ENCODE measurements around the gene CD2. TPM values are rescaled to one million over a fixed set of nuclear protein-coding genes. Genes with fewer than 3 reads are reported as not detected.

CD2 gene
- total and polyA plus RNA-seq, 2 donors (not counting 3 experiments of a cell fraction or from before 2014, with no cell fraction given), result not detected

DNA sequence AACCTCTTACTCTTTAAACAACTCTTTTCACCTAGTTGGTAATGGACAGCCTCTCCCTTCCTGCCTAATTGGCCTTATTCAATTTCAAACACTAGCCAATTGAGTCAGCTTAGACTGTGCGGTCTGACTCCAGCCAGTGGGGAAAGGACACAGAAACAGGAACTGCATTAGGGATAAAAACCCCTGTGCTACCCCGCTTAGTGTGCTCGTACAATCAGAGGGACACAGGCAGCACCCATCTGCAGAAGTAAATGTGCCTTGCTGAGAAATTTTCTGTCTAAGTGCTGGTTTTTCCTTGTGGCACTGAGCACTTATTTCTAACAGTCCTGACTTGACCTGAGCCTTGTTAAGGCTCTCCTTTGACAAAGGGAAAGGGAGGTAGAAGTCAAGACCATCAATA is 6.0 kb upstream of the CD2 start:
- DNase-seq (ENCODE audit: low read depth, low spot score) (no peak), FAIRE-seq (no peak)
- H3K9me1 ChIP-seq (replicated peaks; ENCODE audit: control insufficient read depth, extremely low read depth, insufficient read depth, low read length), result no peaks in the 10 kb centered on the region
- no peaks in the 10 kb centered on the region for H3K9me3 ChIP-seq (replicated peaks; ENCODE audit: control insufficient read depth, insufficient read depth, low read length)
- no peaks in the 10 kb centered on the region for H3K4me1 ChIP-seq (ENCODE audit: control insufficient read depth, extremely low read depth, insufficient read depth, low read length)
- TF ChIP-seq MYC (IDR thresholded peaks at IDR 0.05; ENCODE audit: low read depth, low read length) (no peak), EZH2 (IDR thresholded peaks at IDR 0.05; ENCODE audit: borderline replicate concordance, low read depth, low read length, severe bottlenecking) (no peak)
- TF ChIP-seq, protein P1, sequence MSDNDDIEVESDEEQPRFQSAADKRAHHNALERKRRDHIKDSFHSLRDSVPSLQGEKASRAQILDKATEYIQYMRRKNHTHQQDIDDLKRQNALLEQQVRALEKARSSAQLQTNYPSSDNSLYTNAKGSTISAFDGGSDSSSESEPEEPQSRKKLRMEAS (IDR thresholded peaks at IDR 0.05; ENCODE audit: insufficient read depth, insufficient read length), result no peak
- POLR2A ChIA-PET, result no interaction called here
- no peak overlapping the region for H3K9ac ChIP-seq (replicated peaks; ENCODE audit: extremely low read depth, insufficient read depth, low read length)
- H3K36me3 ChIP-seq (ENCODE audit: control insufficient read depth in 2 of 2, extremely low read depth in 1 of 2, insufficient read depth in 2 of 2, low read length in 2 of 2), result no peaks in the 10 kb centered on the region
- H4K20me1 ChIP-seq (replicated peaks; ENCODE audit: control insufficient read depth, extremely low read depth, insufficient read depth, low read length), result no peaks in the 10 kb centered on the region
- no peak overlapping the region for H3K4me2 ChIP-seq (ENCODE audit: insufficient read depth, low read length)
- no TSS peak for BruUV-seq (replicated peaks)
- CTCF ChIA-PET, result interaction anchor here (1.3 to 1.8 kb wide), 2 partner anchors 10 to 11 kb away, joined by 5 to 8 read pairs; no protein-coding TSS in a partner anchor
- no peaks in the 10 kb centered on the region for H3K79me2 ChIP-seq (ENCODE audit: control insufficient read depth, insufficient read depth, low read length)
- dilution Hi-C loops (cut with MboI; ENCODE audit: extremely low pct_ligation_motif_present, low sequenced_read_pairs), result no loop called here
- H3K27ac ChIP-seq (ENCODE audit: insufficient read depth, low read depth, low read length), result no peak overlapping the region
- intact Hi-C loops (cut with micrococcal nuclease), result no loop called here
- H2AFZ ChIP-seq (ENCODE audit: low read depth, low read length), result no peak overlapping the region
- no peak overlapping the region for H3K4me3 ChIP-seq (replicated peaks in 1 of 3; ENCODE audit: insufficient read depth in 1 of 3, low read depth in 1 of 3, low read length in 3 of 3)
- H3K27me3 ChIP-seq (ENCODE audit: control insufficient read depth in 2 of 2, insufficient read depth in 2 of 2, low read length in 2 of 2), result no peaks in the 10 kb centered on the region

DNA sequence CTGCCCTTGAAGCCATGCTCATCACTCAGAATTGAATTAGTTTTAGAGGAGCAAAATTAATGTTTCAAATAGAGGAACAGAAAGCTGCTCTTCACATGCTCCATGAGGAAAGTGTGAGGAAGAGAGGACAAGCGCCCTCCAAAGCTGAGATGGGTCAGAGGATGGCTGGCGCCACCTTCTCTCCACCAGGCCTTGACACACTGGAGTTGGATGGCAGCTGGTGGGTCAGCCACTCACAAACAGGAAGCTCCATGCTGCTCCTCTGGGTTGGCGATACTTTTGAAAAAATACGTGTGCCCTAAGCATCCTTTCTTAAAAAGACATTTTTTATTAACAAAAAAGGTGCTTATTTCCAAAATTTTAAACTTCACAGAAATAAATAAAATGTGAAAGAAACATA is 3.1 kb upstream of the CD2 start:
- no peaks in the 10 kb centered on the region for H3K27me3 ChIP-seq (ENCODE audit: control insufficient read depth in 2 of 2, insufficient read depth in 2 of 2, low read length in 2 of 2)
- POLR2A ChIA-PET, result no interaction called here
- CTCF ChIA-PET, result interaction anchor here (1.1 to 2.2 kb wide), 2 partner anchors 13 to 14 kb away, joined by 5 to 6 read pairs; no protein-coding TSS in a partner anchor
- no peak overlapping the region for H2AFZ ChIP-seq (ENCODE audit: low read depth, low read length)
- H3K4me2 ChIP-seq (ENCODE audit: insufficient read depth, low read length), result no peak overlapping the region
- no peak overlapping the region for H3K4me3 ChIP-seq (replicated peaks in 1 of 3; ENCODE audit: insufficient read depth in 1 of 3, low read depth in 1 of 3, low read length in 3 of 3)
- H3K9me1 ChIP-seq (replicated peaks; ENCODE audit: control insufficient read depth, extremely low read depth, insufficient read depth, low read length), result no peaks in the 10 kb centered on the region
- dilution Hi-C loops (cut with MboI; ENCODE audit: extremely low pct_ligation_motif_present, low sequenced_read_pairs) (no loop called here), intact Hi-C loops (cut with micrococcal nuclease) (no loop called here)
- H4K20me1 ChIP-seq (replicated peaks; ENCODE audit: control insufficient read depth, extremely low read depth, insufficient read depth, low read length), result no peaks in the 10 kb centered on the region
- DNase-seq (ENCODE audit: low read depth, low spot score), result no peak
- H3K9ac ChIP-seq (replicated peaks; ENCODE audit: extremely low read depth, insufficient read depth, low read length), result no peak overlapping the region
- H3K79me2 ChIP-seq (ENCODE audit: control insufficient read depth, insufficient read depth, low read length), result no peaks in the 10 kb centered on the region
- H3K4me1 ChIP-seq (ENCODE audit: control insufficient read depth, extremely low read depth, insufficient read depth, low read length), result no peaks in the 10 kb centered on the region
- H3K36me3 ChIP-seq (ENCODE audit: control insufficient read depth in 2 of 2, extremely low read depth in 1 of 2, insufficient read depth in 2 of 2, low read length in 2 of 2), result no peaks in the 10 kb centered on the region
- TF ChIP-seq EZH2 (IDR thresholded peaks at IDR 0.05; ENCODE audit: borderline replicate concordance, low read depth, low read length, severe bottlenecking) (no peak), JUN (IDR thresholded peaks at IDR 0.05; ENCODE audit: borderline replicate concordance, insufficient read depth, insufficient read length, low read depth) (no peak), GATA2 (IDR thresholded peaks at IDR 0.05; ENCODE audit: insufficient read depth, insufficient read length, low read depth, low read length) (no peak), MYC (IDR thresholded peaks at IDR 0.05; ENCODE audit: low read depth, low read length) (no peak), FOS (IDR thresholded peaks at IDR 0.05; ENCODE audit: borderline replicate concordance, insufficient read depth, low read length) (no peak), POLR2A (IDR thresholded peaks at IDR 0.05; ENCODE audit: low read depth, low read length) (no peak), POLR2AphosphoS5 (IDR thresholded peaks at IDR 0.05; ENCODE audit: insufficient read depth, low read depth, low read length) (no peak)
- TF ChIP-seq, protein P2, sequence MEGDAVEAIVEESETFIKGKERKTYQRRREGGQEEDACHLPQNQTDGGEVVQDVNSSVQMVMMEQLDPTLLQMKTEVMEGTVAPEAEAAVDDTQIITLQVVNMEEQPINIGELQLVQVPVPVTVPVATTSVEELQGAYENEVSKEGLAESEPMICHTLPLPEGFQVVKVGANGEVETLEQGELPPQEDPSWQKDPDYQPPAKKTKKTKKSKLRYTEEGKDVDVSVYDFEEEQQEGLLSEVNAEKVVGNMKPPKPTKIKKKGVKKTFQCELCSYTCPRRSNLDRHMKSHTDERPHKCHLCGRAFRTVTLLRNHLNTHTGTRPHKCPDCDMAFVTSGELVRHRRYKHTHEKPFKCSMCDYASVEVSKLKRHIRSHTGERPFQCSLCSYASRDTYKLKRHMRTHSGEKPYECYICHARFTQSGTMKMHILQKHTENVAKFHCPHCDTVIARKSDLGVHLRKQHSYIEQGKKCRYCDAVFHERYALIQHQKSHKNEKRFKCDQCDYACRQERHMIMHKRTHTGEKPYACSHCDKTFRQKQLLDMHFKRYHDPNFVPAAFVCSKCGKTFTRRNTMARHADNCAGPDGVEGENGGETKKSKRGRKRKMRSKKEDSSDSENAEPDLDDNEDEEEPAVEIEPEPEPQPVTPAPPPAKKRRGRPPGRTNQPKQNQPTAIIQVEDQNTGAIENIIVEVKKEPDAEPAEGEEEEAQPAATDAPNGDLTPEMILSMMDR (IDR thresholded peaks at IDR 0.05; ENCODE audit: extremely low read depth in 1 of 2, insufficient read depth in 1 of 2, low read depth in 1 of 2, low read length in 2 of 2), result no peak
- TF ChIP-seq, protein P1 (IDR thresholded peaks at IDR 0.05; ENCODE audit: insufficient read depth, insufficient read length), result no peak
- H3K9me3 ChIP-seq (replicated peaks; ENCODE audit: control insufficient read depth, insufficient read depth, low read length), result no peaks in the 10 kb centered on the region
- no peak for FAIRE-seq
- H3K27ac ChIP-seq (ENCODE audit: insufficient read depth, low read depth, low read length), result no peak overlapping the region
- no TSS peak for BruUV-seq (replicated peaks)
